GM19467 (cell line): ENCODE data around the gene VLDLR.
"Not testable (repeated sequence)": the region's sequence is repeated elsewhere in the genome, so short reads cannot be mapped to it uniquely, and the experiment has no call there.

ENCODE experiments used
- ATAC-seq: cut with Tn5 transposase; IDR thresholded peaks from one replicate; pipeline ENCODE4 v1.9.1; 2021; ENCODE audit warnings: mild to moderate bottlenecking, moderate library complexity; ENCODE audit not compliant: unreplicated experiment

The VLDLR gene

GRCh38 chr9:2707256-2707655, 85.7 kb downstream of the VLDLR start:
- not testable (repeated sequence) for ATAC-seq
